DOHH2 (cell line): ENCODE results near the gene NYAP1.

Source experiments
- H3F3A ChIP-seq: fragments of 200-600 bp; sonication (generic), shearing (Covaris generic); 2 replicates; pipeline ENCODE4 v1.6.0; 2016; ENCODE audit warnings: antibody characterized with exemption, mild to moderate bottlenecking; ENCODE audit not compliant: control insufficient read depth, insufficient read depth
- H3K27ac ChIP-seq: fragments of 200-600 bp; sonication (generic); 2 replicates; pipeline ENCODE4 v1.5.1; 2014; ENCODE audit warnings: low read depth, mild to moderate bottlenecking, low read length, moderate library complexity
- H3K27me3 ChIP-seq: fragments of 200-600 bp; sonication (generic); 2 replicates; pipeline ENCODE4 v1.6.1; 2014; ENCODE audit warnings: mild to moderate bottlenecking, low read length, mixed read lengths; ENCODE audit not compliant: control insufficient read depth
- H3K36me3 ChIP-seq: fragments of 200-600 bp; sonication (generic); 2 replicates; pipeline ENCODE4 v1.6.1; 2014; ENCODE audit warnings: mild to moderate bottlenecking, low read length, moderate library complexity, mixed read lengths; ENCODE audit not compliant: control insufficient read depth
- H3K4me1 ChIP-seq: fragments of 200-600 bp; sonication (generic); 2 replicates; pipeline ENCODE4 v1.6.1; 2014; ENCODE audit warnings: mild to moderate bottlenecking, low read length, mixed read lengths; ENCODE audit not compliant: control insufficient read depth
- H3K4me2 ChIP-seq: fragments of 200-600 bp; sonication (generic); 2 replicates; pipeline ENCODE4 v1.6.0; 2014; ENCODE audit warnings: mild to moderate bottlenecking, low read length, moderate library complexity
- H3K4me3 ChIP-seq: fragments of 200-600 bp; sonication (generic); 2 replicates; pipeline ENCODE4 v1.5.1; 2014; ENCODE audit warnings: mild to moderate bottlenecking, low read length, mixed read lengths
- H3K79me2 ChIP-seq: fragments of 200-600 bp; sonication (generic); 2 replicates; pipeline ENCODE4 v1.6.1; 2014; ENCODE audit warnings: mild to moderate bottlenecking, low read length, mixed read lengths; ENCODE audit not compliant: control insufficient read depth
- H3K9me2 ChIP-seq: fragments of 200-600 bp; sonication (generic); replicated peaks from 2 replicates; pipeline ENCODE4 v1.6.1; 2014; ENCODE audit warnings: mild to moderate bottlenecking, low read length, mixed read lengths; ENCODE audit not compliant: control insufficient read depth
- H3K9me3 ChIP-seq: fragments of 200-600 bp; sonication (generic); 2 replicates; pipeline ENCODE4 v1.6.1; 2014; ENCODE audit warnings: antibody characterized with exemption, low read length, mixed read lengths; ENCODE audit not compliant: control insufficient read depth, insufficient read depth
- H4K20me1 ChIP-seq: fragments of 200-600 bp; sonication (generic); 2 replicates; pipeline ENCODE4 v1.6.0; 2014; ENCODE audit warnings: low read depth, mild to moderate bottlenecking, antibody characterized with exemption, low read length, moderate library complexity; ENCODE audit not compliant: control insufficient read depth, insufficient read depth
- EZH2phosphoT487 ChIP-seq: fragments of 200-600 bp; sonication (generic); IDR thresholded peaks from 2 replicates; pipeline ENCODE4 v1.6.1; 2017; ENCODE audit warnings: borderline replicate concordance, mild to moderate bottlenecking, antibody characterized with exemption, low read length, moderate library complexity, mixed read lengths
- TF ChIP-seq, protein P1 (sequence below): fragments of 200-600 bp; sonication (generic); IDR thresholded peaks from one replicate; pipeline ENCODE4 v1.5.1; 2014; ENCODE audit warnings: antibody characterized with exemption, mild to moderate bottlenecking, low read depth, low read length; ENCODE audit not compliant: poor library complexity, severe bottlenecking

NYAP1 gene

GRCh38 chr7:100504887-100505611 lies 21.3 kb downstream of the NYAP1 start:
- no peak for TF ChIP-seq EZH2phosphoT487
- TF ChIP-seq, protein P1, sequence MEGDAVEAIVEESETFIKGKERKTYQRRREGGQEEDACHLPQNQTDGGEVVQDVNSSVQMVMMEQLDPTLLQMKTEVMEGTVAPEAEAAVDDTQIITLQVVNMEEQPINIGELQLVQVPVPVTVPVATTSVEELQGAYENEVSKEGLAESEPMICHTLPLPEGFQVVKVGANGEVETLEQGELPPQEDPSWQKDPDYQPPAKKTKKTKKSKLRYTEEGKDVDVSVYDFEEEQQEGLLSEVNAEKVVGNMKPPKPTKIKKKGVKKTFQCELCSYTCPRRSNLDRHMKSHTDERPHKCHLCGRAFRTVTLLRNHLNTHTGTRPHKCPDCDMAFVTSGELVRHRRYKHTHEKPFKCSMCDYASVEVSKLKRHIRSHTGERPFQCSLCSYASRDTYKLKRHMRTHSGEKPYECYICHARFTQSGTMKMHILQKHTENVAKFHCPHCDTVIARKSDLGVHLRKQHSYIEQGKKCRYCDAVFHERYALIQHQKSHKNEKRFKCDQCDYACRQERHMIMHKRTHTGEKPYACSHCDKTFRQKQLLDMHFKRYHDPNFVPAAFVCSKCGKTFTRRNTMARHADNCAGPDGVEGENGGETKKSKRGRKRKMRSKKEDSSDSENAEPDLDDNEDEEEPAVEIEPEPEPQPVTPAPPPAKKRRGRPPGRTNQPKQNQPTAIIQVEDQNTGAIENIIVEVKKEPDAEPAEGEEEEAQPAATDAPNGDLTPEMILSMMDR = no peak
- no peak overlapping the region for H3K27ac ChIP-seq
- no peaks in the 10 kb centered on the region for H4K20me1 ChIP-seq

GRCh38 chr7:100506356-100506923 lies 22.7 kb downstream of the NYAP1 start:
- Histone ChIP-seq H3K27me3 (peaks cover 35% of the 10 kb centered on the region), H3K4me1 (no peaks in the 10 kb centered on the region), H4K20me1 (no peaks in the 10 kb centered on the region), H3K79me2 (no peaks in the 10 kb centered on the region), H3K4me3 (no peak overlapping the region), H3K4me2 (no peak overlapping the region), H3K36me3 (no peaks in the 10 kb centered on the region), H3K27ac (no peak overlapping the region), H3K9me2 (no peaks in the 10 kb centered on the region), H3F3A (no peaks in the 10 kb centered on the region), H3K9me3 (no peaks in the 10 kb centered on the region)
- no peak for TF ChIP-seq EZH2phosphoT487
- TF ChIP-seq, protein P1 = no peak

More at GRCh38 chr7:100504887-100505611, 21.3 kb downstream of the NYAP1 start:
- no peaks in the 10 kb centered on the region for H3K9me2 ChIP-seq
- no peaks in the 10 kb centered on the region for H3K4me1 ChIP-seq
- no peaks in the 10 kb centered on the region for H3K36me3 ChIP-seq
- no peaks in the 10 kb centered on the region for H3F3A ChIP-seq
- no peak overlapping the region for H3K4me2 ChIP-seq
- H3K27me3 ChIP-seq = peaks cover 30% of the 10 kb centered on the region
- H3K9me3 ChIP-seq = no peaks in the 10 kb centered on the region
- H3K79me2 ChIP-seq = no peaks in the 10 kb centered on the region
- no peak overlapping the region for H3K4me3 ChIP-seq

- TF ChIP-seq EZH2phosphoT487 = no peak
- TF ChIP-seq, protein P1 = no peak
Observed at GRCh38 chr7:100509231-100509630, 25.5 kb downstream of the NYAP1 start.

More at GRCh38 chr7:100509231-100509630, 25.5 kb downstream of the NYAP1 start:
- no peaks in the 10 kb centered on the region for H3K9me2 ChIP-seq
- peaks cover 25% of the 10 kb centered on the region for H3K27me3 ChIP-seq
- H3F3A ChIP-seq = no peaks in the 10 kb centered on the region
- no peak overlapping the region for H3K4me2 ChIP-seq
- H3K36me3 ChIP-seq = no peaks in the 10 kb centered on the region
- no peaks in the 10 kb centered on the region for H3K79me2 ChIP-seq
- no peaks in the 10 kb centered on the region for H3K9me3 ChIP-seq
- H3K4me1 ChIP-seq = no peaks in the 10 kb centered on the region
- no peaks in the 10 kb centered on the region for H4K20me1 ChIP-seq
- H3K4me3 ChIP-seq = no peak overlapping the region
- no peak overlapping the region for H3K27ac ChIP-seq
